CD4-positive, CD25-positive, alpha-beta regulatory T cell (primary cell): ENCODE data around the gene DENND1A. TPM values are rescaled to one million over a fixed set of nuclear protein-coding genes. Genes with fewer than 3 reads are reported as not detected.

Experiments
- ATAC-seq, 2 donors: fragments of 150-1000 bp; cut with Tn5 transposase; one replicate each; pipeline ENCODE4 v1.10.0; 2021; ENCODE audit warnings: low read depth in 2 of 2, moderate number of reproducible peaks in 2 of 2, moderate library complexity in 1 of 2
- DNase-seq, 3 donors: peaks; one replicate each; pipeline versions ENCODE4 v3.0.0 to v3.0.0-alpha.2; 2012 to 2022; ENCODE audit warnings: mixed read lengths in 1 of 3
- H3K27ac ChIP-seq: one replicate; pipeline ENCODE4 v1.7.0; 2013; ENCODE audit warnings: mild to moderate bottlenecking, low read length; ENCODE audit not compliant: insufficient read depth, poor library complexity, severe bottlenecking
- H3K27me3 ChIP-seq: one replicate; pipeline ENCODE4 v1.7.0; 2013; ENCODE audit warnings: low read length; ENCODE audit not compliant: control insufficient read depth, insufficient read depth
- H3K36me3 ChIP-seq: one replicate; pipeline ENCODE4 v1.7.0; 2013; ENCODE audit warnings: mild to moderate bottlenecking, low read length, moderate library complexity; ENCODE audit not compliant: control insufficient read depth, insufficient read depth
- H3K4me1 ChIP-seq: 2 replicates; pipeline ENCODE4 v1.7.0; 2013; ENCODE audit warnings: mild to moderate bottlenecking, low read length; ENCODE audit not compliant: insufficient read depth, control insufficient read depth, poor library complexity, severe bottlenecking
- H3K4me3 ChIP-seq: one replicate; pipeline ENCODE4 v1.7.0; 2013; ENCODE audit warnings: low read depth, mild to moderate bottlenecking, low read length, moderate library complexity
- H3K9me3 ChIP-seq, 2 experiments: 1 replicate in 1 of 2; 2 replicates in 1 of 2; pipeline ENCODE4 v1.7.0; 2013; ENCODE audit warnings: low read length in 2 of 2, mild to moderate bottlenecking in 1 of 2, moderate library complexity in 1 of 2; ENCODE audit not compliant: control insufficient read depth in 2 of 2
- H3K27ac Mint-ChIP-seq, 3 donors: one replicate each; pipeline ENCODE4 v1.8.0; 2020 to 2022; ENCODE audit warnings: mild to moderate bottlenecking in 3 of 3, mixed read lengths in 3 of 3, moderate library complexity in 2 of 3
- H3K27me3 Mint-ChIP-seq: one replicate; pipeline ENCODE4 v1.8.0; 2022; ENCODE audit warnings: mild to moderate bottlenecking, mixed read lengths
- H3K36me3 Mint-ChIP-seq: one replicate; pipeline ENCODE4 v1.8.0; 2020; ENCODE audit warnings: mixed read lengths
- H3K4me1 Mint-ChIP-seq, 4 donors: one replicate each; pipeline ENCODE4 v1.8.0; 2020 to 2022; ENCODE audit warnings: mixed read lengths in 4 of 4, mild to moderate bottlenecking in 1 of 4
- H3K4me3 Mint-ChIP-seq, 4 donors: one replicate each; pipeline ENCODE4 v1.8.0; 2020 to 2022; ENCODE audit warnings: mild to moderate bottlenecking in 4 of 4, mixed read lengths in 4 of 4, moderate library complexity in 3 of 4
- H3K9me3 Mint-ChIP-seq, 7 donors: one replicate each; pipeline ENCODE4 v1.8.0; 2020 to 2022; ENCODE audit warnings: mixed read lengths in 7 of 7, mild to moderate bottlenecking in 3 of 7, moderate library complexity in 2 of 7
- polyA plus RNA-seq, 4 donors: library from polyadenylated mRNA; unstranded; fragments of 300-500 nt; fragmentation: Illumina TruSeq; gene quantifications; one replicate each; pipeline ENCODE4 v1.2.3, GENCODE V29; 2021
- total RNA-seq: library from RNA; stranded (reverse); gene quantifications from one replicate; pipeline ENCODE4 v1.2.3, GENCODE V29; 2022

DENND1A gene
- total and polyA plus RNA-seq, 5 donors from 2014 or later, result 3.5 to 21.8 (median 4.7) TPM

DNA sequence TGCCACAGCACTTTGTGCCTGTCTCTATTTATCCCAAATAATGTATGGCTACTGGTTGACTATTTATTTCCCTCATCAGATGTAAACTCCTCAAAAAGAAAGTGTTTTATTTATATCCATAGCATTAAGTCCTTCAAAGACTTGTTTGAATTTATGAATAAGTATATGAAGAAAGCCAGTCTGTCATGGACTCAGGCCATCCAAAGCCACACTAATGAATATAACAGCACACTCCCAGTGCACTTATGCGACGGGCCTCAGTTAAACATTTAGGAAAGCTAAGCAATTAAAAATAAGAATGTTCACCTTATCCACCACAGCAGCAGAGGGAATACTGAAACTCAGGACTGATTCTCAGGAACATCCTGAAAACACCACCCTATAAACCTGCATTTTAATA lies 77.5 kb downstream of the DENND1A start:
- Mint-ChIP-seq H3K27ac (no peak overlapping the region), H3K4me3 (no peak overlapping the region), H3K4me1 (peaks cover 0 to 17% (median 3%) of the 10 kb centered on the region in 4 donors), H3K27me3 (no peaks in the 10 kb centered on the region), H3K9me3 (peaks cover 2 to 9% (median 6%) of the 10 kb centered on the region in 7 donors), H3K36me3 (peaks cover 51% of the 10 kb centered on the region)
- no peak overlapping the region for H3K4me3 ChIP-seq
- H3K36me3 ChIP-seq, result peaks cover 1% of the 10 kb centered on the region
- ATAC-seq (no peak), DNase-seq (no peak)
- peaks cover under 1 to 1% of the 10 kb centered on the region in 2 experiments for H3K9me3 ChIP-seq
- H3K27me3 ChIP-seq, result no peaks in the 10 kb centered on the region
- no peaks in the 10 kb centered on the region for H3K4me1 ChIP-seq
- H3K27ac ChIP-seq, result no peak overlapping the region

DNA sequence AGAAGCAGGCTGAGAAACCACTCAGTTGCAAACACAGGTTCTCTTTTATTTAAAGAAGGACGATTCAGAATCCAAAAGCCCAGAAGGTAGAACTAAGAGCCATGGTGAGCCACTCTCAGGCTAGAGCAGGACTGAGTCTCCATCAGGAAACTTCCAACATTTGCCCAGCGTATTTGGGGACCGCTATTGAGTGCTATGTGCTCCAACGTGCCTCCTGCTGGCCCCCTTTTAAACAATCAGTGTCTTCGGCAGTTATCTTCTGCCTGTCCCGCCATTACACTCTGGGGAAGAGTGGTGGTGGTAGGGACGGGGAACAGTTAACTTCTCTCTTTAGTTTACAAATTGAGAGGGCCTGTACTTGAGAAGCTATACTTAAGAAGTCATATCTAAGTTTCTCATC lies 78.1 kb downstream of the DENND1A start:
- no peaks in the 10 kb centered on the region for H3K27me3 Mint-ChIP-seq
- peaks cover 0 to 14% (median 3%) of the 10 kb centered on the region in 4 donors for H3K4me1 Mint-ChIP-seq
- H3K27me3 ChIP-seq, result no peaks in the 10 kb centered on the region
- no peak overlapping the region for H3K4me3 ChIP-seq
- ATAC-seq (no peak), DNase-seq (no peak)
- H3K9me3 Mint-ChIP-seq, result peaks cover 2 to 15% (median 8%) of the 10 kb centered on the region in 7 donors
- H3K9me3 ChIP-seq, result peaks cover 6 to 7% of the 10 kb centered on the region in 2 experiments
- H3K27ac ChIP-seq, result no peak overlapping the region
- no peak overlapping the region for H3K27ac Mint-ChIP-seq
- peaks cover 3% of the 10 kb centered on the region for H3K36me3 ChIP-seq
- peaks cover 51% of the 10 kb centered on the region for H3K36me3 Mint-ChIP-seq
- no peaks in the 10 kb centered on the region for H3K4me1 ChIP-seq
- H3K4me3 Mint-ChIP-seq, result no peak overlapping the region

DNA sequence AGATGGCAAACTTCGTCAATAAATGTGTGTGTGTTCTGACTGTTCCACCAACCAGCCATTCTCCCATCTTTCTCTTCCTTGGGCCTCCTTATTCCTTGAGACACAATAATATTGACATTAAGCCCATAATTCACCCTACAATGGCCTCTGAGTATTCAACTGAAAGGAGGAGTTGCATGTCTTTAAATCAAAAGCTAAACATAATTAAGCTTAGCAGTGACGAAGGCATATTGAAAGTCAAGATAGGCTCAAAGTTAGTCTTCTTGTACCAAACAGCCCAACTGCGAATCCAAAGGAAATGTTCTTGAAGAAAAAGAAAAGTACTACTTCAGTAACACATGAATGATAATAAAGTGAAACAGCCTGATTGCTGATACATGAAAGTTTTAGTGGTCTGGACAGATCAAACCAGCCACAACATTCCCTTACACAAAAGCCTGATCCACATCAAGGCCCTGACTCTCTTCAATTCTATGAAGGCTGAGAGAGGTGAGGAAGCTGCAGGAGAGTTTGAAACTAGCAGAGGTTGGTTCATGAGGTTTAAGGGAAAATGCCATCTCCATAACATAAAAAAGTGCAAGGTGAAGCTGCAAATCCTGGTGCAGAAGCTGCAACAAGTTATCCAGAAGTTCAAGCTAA lies 81.4 kb downstream of the DENND1A start:
- no peak for ATAC-seq
- H3K36me3 Mint-ChIP-seq, result peaks cover 49% of the 10 kb centered on the region
- no peaks in the 10 kb centered on the region for H3K27me3 Mint-ChIP-seq
- H3K4me3 Mint-ChIP-seq, result no peak overlapping the region
- H3K4me1 Mint-ChIP-seq, result peaks cover 0 to 12% (median 3%) of the 10 kb centered on the region in 4 donors
- Histone ChIP-seq H3K27me3 (no peaks in the 10 kb centered on the region), H3K4me1 (no peaks in the 10 kb centered on the region), H3K36me3 (peaks cover 3% of the 10 kb centered on the region), H3K4me3 (no peak overlapping the region), H3K27ac (no peak overlapping the region), H3K9me3 (peaks cover 22 to 30% of the 10 kb centered on the region in 2 experiments)
- no peak overlapping the region for H3K27ac Mint-ChIP-seq
- no peak for DNase-seq
- peaks cover 3 to 27% (median 17%) of the 10 kb centered on the region in 7 donors for H3K9me3 Mint-ChIP-seq

DNA sequence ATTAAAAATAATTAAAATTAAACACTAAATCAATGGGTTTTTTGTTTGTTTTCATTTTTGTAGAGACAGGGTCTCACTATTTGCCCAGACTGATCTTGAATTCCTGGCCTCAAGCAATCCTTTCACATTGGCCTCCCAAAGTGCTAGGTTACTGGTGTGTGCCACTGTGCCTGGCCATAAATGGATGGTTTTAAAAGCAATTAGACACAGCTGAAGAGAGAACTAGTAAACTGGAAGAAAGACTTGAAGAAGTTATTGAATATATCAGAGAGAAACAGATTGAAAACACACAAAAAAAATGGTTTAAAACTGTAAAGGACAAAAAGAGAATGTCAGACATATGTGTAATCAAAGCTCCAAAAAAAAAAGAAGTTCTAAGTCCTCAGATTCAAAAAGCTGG lies 83.0 kb downstream of the DENND1A start:
- Histone ChIP-seq H3K9me3 (peaks cover 28 to 39% of the 10 kb centered on the region in 2 experiments), H3K4me1 (no peaks in the 10 kb centered on the region), H3K27me3 (no peaks in the 10 kb centered on the region), H3K27ac (no peak overlapping the region), H3K36me3 (peaks cover 3% of the 10 kb centered on the region), H3K4me3 (no peak overlapping the region)
- Mint-ChIP-seq H3K4me3 (no peak overlapping the region), H3K27me3 (no peaks in the 10 kb centered on the region), H3K36me3 (peaks cover 55% of the 10 kb centered on the region), H3K4me1 (peaks cover 0 to 13% (median 3%) of the 10 kb centered on the region in 4 donors), H3K9me3 (peaks cover 3 to 34% (median 13%) of the 10 kb centered on the region in 7 donors), H3K27ac (no peak overlapping the region)
- no peak for ATAC-seq
- no peak for DNase-seq

DNA sequence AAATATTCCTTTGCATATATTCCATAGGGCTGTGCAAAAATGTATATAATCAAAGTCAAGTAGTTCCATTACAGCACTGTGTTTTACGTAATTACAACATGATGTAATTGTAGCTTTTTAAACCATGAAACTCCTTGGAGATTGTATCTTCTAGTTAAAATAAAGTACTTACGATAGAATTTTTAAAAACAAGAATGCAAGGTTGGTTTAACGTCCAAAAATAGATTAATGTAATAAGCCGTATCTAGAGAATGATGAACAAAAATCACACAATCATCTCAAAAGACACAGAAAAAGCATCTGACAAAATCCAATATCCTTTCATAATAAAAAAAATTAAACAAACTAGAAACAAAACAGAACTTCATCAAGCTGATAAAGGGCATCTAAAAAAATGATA lies 86.2 kb downstream of the DENND1A start:
- H3K9me3 Mint-ChIP-seq, result peaks cover 3 to 34% (median 15%) of the 10 kb centered on the region in 7 donors
- peaks cover 0 to 5% (median 2%) of the 10 kb centered on the region in 4 donors for H3K4me1 Mint-ChIP-seq

DNA sequence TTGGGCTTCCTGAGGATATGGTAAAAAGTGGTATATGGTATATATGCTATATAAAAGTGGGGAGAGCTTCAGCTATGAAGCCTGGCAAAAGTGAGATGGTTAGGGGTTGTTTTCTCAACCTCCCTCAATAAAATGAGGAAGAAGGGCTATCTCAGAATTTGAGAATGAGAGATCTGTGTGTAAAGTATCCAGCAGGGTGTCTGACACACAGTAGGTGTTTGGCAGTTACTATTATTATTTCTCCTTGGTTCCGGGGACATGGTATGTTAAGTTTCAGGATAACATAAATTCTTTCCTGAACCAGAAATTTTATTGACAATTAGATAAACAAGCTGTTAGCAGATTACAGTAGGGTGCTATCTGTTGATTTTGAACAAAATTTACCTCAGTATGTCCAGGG lies 94.1 kb downstream of the DENND1A start:
- Histone ChIP-seq H3K4me1 (peaks cover 6% of the 10 kb centered on the region), H3K4me3 (no peak overlapping the region), H3K27ac (no peak overlapping the region), H3K36me3 (no peaks in the 10 kb centered on the region), H3K9me3 (no peaks in the 10 kb centered on the region), H3K27me3 (no peaks in the 10 kb centered on the region)
- Mint-ChIP-seq H3K27ac (peak overlapping the region in 1 of 3 donors; percentile 36), H3K4me1 (peaks cover 21 to 31% (median 26%) of the 10 kb centered on the region in 4 donors), H3K27me3 (no peaks in the 10 kb centered on the region), H3K9me3 (peaks cover 0 to 7% (median 3%) of the 10 kb centered on the region in 7 donors), H3K4me3 (peak overlapping the region in 1 of 4 donors; percentile 16), H3K36me3 (peaks cover 23% of the 10 kb centered on the region)
- ATAC-seq (no peak), DNase-seq (no peak)

More for the DNA sequence above, 86.2 kb downstream of the DENND1A start:
- DNase-seq, result no peak
- H3K4me3 Mint-ChIP-seq, result no peak overlapping the region
- H3K27me3 Mint-ChIP-seq, result no peaks in the 10 kb centered on the region
- no peak overlapping the region for H3K27ac Mint-ChIP-seq
- peaks cover 58% of the 10 kb centered on the region for H3K36me3 Mint-ChIP-seq
- Histone ChIP-seq H3K4me3 (no peak overlapping the region), H3K27me3 (no peaks in the 10 kb centered on the region), H3K4me1 (no peaks in the 10 kb centered on the region), H3K27ac (no peak overlapping the region), H3K36me3 (peaks cover 3% of the 10 kb centered on the region), H3K9me3 (peaks cover 28 to 39% of the 10 kb centered on the region in 2 experiments)
- no peak for ATAC-seq

DNA sequence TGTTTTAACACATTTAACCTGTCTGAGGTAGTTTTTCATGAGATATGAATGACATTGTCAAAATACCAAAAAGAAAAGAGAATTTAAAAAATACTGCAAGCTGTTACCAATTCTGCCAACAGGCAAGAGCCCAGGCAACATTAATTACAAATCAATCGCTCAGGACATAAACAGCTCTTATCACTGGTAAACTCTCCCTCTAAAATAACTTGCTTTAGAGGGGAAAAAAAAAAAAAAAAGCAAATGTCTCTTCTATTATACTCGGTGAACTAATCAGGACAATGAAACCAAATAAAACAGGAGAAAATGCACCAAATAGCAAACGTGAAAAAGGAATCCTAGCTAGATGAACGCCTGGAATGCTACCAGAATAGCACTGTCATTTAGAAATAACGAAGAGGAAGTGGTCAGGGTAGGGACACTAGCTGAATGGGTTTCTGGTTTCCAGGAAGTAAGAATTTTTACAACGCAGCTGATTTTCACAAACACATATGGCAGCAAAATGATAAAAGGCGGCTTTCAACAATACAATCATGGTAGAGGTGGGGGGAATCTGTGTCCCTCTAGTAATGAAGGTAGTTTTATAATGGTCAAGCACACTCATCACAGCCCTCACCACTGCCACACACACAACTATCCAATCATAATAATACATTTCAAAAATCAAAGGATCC lies 94.9 kb downstream of the DENND1A start:
- peaks cover 21 to 31% (median 26%) of the 10 kb centered on the region in 4 donors for H3K4me1 Mint-ChIP-seq
- H3K4me3 ChIP-seq, result peak overlapping the region; percentile 13
- peaks cover 26% of the 10 kb centered on the region for H3K36me3 Mint-ChIP-seq
- H3K4me3 Mint-ChIP-seq, result peak overlapping the region in 3 of 4 donors; percentile 17 to 52 (median 32)
- H3K27me3 ChIP-seq, result no peaks in the 10 kb centered on the region
- H3K9me3 Mint-ChIP-seq, result peaks cover 0 to 10% (median 5%) of the 10 kb centered on the region in 7 donors
- no peak overlapping the region for H3K27ac ChIP-seq
- DNase-seq (peak in 1 of 3 donors; percentile 54), ATAC-seq (peak in 1 of 2 donors; percentile 25)
- peak overlapping the region in 2 of 3 donors; percentile 27 to 36 for H3K27ac Mint-ChIP-seq
- peaks cover 6% of the 10 kb centered on the region for H3K4me1 ChIP-seq
- H3K9me3 ChIP-seq, result peaks cover 2 to 4% of the 10 kb centered on the region in 2 experiments
- no peaks in the 10 kb centered on the region for H3K36me3 ChIP-seq
- no peaks in the 10 kb centered on the region for H3K27me3 Mint-ChIP-seq
